Adrenal gland (tissue), 5 donors: ENCODE data around the gene GDPD4.

Source experiments
- POLR2A ChIP-seq, 2 donors: fragments of 450-650 bp; IDR thresholded peaks; one replicate each; pipeline ENCODE4 v1.6.1; 2017; ENCODE audit warnings: antibody characterized with exemption in 2 of 2, mild to moderate bottlenecking in 2 of 2, moderate library complexity in 1 of 2
- TF ChIP-seq, protein P1 (sequence below), 6 experiments: fragments of 450-650 bp in 4 of 6; fragments of 200-600 bp in 2 of 6; sonication (generic) in 1 of 6; IDR thresholded peaks; 1 replicate in 5 of 6; 2 replicates in 1 of 6; pipeline versions ENCODE4 v1.5.1 to v1.8.0; 2016 to 2021; ENCODE audit warnings: antibody characterized with exemption in 6 of 6, mild to moderate bottlenecking in 2 of 6, moderate library complexity in 1 of 6
- donor health status: DM: no; HTN: no; CAD: no.

DNA sequence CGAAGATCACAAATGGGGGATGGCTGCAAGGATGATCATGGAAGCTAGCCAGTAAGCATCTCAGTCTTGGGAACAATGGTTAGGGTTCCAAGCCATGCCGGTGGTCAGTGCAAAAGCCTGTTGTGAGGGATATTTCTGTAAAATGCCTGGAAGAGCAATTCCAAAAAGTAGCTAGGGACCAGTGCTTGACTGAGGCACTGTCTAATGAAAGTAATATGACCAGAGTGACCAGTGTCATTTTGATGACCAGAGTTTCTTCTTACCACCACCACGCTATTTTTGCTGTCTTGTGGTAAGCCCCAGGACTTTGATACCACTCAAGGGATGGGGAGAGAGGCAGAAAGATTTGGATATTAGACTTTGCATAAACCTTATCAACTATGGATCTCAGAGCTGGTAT is 18.4 kb downstream of the GDPD4 start:
- no peak for TF ChIP-seq POLR2A (IDR thresholded peaks at IDR 0.05)
- TF ChIP-seq, protein P1, sequence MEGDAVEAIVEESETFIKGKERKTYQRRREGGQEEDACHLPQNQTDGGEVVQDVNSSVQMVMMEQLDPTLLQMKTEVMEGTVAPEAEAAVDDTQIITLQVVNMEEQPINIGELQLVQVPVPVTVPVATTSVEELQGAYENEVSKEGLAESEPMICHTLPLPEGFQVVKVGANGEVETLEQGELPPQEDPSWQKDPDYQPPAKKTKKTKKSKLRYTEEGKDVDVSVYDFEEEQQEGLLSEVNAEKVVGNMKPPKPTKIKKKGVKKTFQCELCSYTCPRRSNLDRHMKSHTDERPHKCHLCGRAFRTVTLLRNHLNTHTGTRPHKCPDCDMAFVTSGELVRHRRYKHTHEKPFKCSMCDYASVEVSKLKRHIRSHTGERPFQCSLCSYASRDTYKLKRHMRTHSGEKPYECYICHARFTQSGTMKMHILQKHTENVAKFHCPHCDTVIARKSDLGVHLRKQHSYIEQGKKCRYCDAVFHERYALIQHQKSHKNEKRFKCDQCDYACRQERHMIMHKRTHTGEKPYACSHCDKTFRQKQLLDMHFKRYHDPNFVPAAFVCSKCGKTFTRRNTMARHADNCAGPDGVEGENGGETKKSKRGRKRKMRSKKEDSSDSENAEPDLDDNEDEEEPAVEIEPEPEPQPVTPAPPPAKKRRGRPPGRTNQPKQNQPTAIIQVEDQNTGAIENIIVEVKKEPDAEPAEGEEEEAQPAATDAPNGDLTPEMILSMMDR (IDR thresholded peaks at IDR 0.05), result no peak
